Fibroblast of the aortic adventitia (primary cell): ENCODE results near the gene EIF2B1. TPM values are rescaled to one million over a fixed set of nuclear protein-coding genes. Genes with fewer than 3 reads are reported as not detected.
"Not testable (repeated sequence)": the region's sequence is repeated elsewhere in the genome, so short reads cannot be mapped to it uniquely, and the experiment has no call there.

Experiments used
- DNase-seq: peaks from one replicate; pipeline ENCODE4 v3.0.0-alpha.2; 2010; ENCODE audit warnings: low read depth
- H3K4me3 ChIP-seq: 2 replicates; pipeline ENCODE4 v1.5.1; 2011; ENCODE audit warnings: low read depth, mild to moderate bottlenecking, control low read depth, low read length, moderate library complexity
- CTCF ChIP-seq: IDR thresholded peaks from 2 replicates; pipeline ENCODE4 v1.5.1; 2011; ENCODE audit warnings: mild to moderate bottlenecking, low read length, control low read depth, inconsistent platforms; ENCODE audit not compliant: insufficient read depth
- total RNA-seq: library from RNA; depleted of rRNA; stranded (reverse); fragments of >200 nt; gene quantifications from 2 replicates; pipeline ENCODE4 v1.2.3, GENCODE V29; 2012; ENCODE audit warnings: low replicate concordance

EIF2B1 gene
- total RNA-seq, 1 donor: 35.6 TPM

- DNase-seq: no peak
- TF ChIP-seq CTCF: no peak
- H3K4me3 ChIP-seq: no peak overlapping the region
Observed at GRCh38 chr12:123607756-123608155, 25.7 kb downstream of the EIF2B1 start.

DNA sequence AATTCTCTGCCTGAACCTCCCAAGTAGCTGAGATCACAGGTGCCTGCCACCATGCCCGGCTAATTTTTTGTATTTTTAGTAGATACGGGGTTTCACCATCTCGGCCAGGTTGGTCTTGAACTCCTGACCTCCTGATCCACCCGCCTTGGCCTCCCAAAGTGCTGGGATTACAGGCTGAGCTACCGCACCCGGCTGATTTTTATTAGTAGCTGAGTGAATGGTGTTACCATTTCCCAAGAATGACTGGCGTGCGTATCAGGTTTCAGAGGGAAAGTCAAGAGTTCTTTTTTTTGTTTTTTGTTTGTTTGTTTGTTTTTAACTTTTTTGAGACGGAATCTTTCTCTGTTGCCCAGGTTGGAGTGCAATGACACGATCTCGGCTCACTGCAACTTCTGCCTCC is 30.0 kb downstream of the EIF2B1 start:
- DNase-seq: not testable (repeated sequence)

GRCh38 chr12:123602651-123603195 is 30.8 kb downstream of the EIF2B1 start:
- no peak for DNase-seq
- no peak for TF ChIP-seq CTCF
- peak overlapping the region; percentile 100 for H3K4me3 ChIP-seq

More for the DNA sequence above, 30.0 kb downstream of the EIF2B1 start:
- not testable (repeated sequence) for H3K4me3 ChIP-seq

DNA sequence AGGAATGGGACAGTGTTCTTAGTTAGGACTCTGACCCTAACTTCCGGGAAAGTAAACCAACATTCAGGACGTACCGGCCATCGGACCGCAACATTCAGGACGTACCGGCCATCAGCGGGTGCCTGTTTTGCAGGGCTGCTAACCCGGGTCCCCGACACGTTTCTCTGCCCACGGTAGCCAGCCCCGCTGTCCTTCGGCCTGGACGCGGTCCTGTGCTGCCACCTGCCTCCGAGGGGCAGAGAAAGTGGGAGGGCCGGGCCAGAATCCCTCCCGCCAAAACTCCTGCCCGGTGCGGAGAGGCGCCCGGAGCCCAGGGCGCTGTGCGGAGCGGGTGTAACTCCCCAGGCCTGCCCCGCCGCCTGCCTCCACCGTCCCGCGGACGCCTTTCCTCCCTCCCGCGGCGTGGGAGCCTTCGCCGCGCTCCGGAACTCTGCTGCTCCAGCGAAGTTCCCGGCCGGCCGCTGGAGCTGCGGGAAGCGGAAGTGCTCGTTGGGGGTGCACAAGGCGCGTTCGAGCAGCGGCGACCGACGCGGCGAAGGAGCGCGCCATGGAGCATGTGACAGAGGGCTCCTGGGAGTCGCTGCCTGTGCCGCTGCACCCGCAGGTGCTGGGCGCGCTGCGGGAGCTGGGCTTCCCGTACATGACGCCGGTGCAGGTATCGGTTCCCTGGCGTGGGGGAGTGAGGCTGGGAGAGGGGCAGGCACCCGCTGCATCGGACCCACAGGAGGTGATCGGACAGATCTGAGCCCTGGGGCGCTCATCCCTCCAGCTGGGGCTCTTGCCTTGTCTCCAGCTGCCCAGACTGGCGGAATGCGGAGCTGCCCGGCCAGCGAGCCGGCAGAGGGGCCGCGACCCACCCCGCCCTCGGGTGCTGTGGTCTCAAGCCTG is 31.6 kb downstream of the EIF2B1 start, which contains the start of gene DDX55:
TSS of gene DDX55 (plus strand) at position 498 of the 888 bp plus-strand sequence. CDS start at position 548, 50 bp downstream.
- peak within 1 kb of the TSS; percentile 100 for H3K4me3 ChIP-seq
- peak; percentile 42 for TF ChIP-seq CTCF
- DNase-seq: peak; percentile 80

- H3K4me3 ChIP-seq: no peak overlapping the region
- no peak for DNase-seq
- no peak for TF ChIP-seq CTCF
Observed at GRCh38 chr12:123599721-123600120, 33.8 kb downstream of the EIF2B1 start.

GRCh38 chr12:123599310-123599709 is 34.2 kb downstream of the EIF2B1 start:
- H3K4me3 ChIP-seq: no peak overlapping the region
- TF ChIP-seq CTCF: no peak
- no peak for DNase-seq

GRCh38 chr12:123598522-123598921 is 35.0 kb downstream of the EIF2B1 start:
- H3K4me3 ChIP-seq: no peak overlapping the region
- no peak for DNase-seq
- no peak for TF ChIP-seq CTCF
